IPS-18a (cell line): ENCODE data around the gene QSOX2.

Experiments used
- H3K27ac ChIP-seq: one replicate; pipeline ENCODE4 v1.5.1; 2013; ENCODE audit warnings: low read length
- H3K27me3 ChIP-seq: one replicate; pipeline ENCODE4 v1.6.1; 2013; ENCODE audit warnings: mild to moderate bottlenecking, low read length; ENCODE audit not compliant: control insufficient read depth, insufficient read depth
- H3K36me3 ChIP-seq: one replicate; pipeline ENCODE4 v1.6.1; 2013; ENCODE audit warnings: low read depth, low read length; ENCODE audit not compliant: control insufficient read depth
- H3K4me1 ChIP-seq: one replicate; pipeline ENCODE4 v1.6.1; 2013; ENCODE audit warnings: low read depth, low read length; ENCODE audit not compliant: control insufficient read depth
- H3K4me3 ChIP-seq: one replicate; pipeline ENCODE4 v1.5.1; 2013; ENCODE audit warnings: low read length
- H3K9ac ChIP-seq: one replicate; pipeline ENCODE4 v1.6.1; 2013; ENCODE audit warnings: mild to moderate bottlenecking, low read length, moderate library complexity
- H3K9me3 ChIP-seq: one replicate; pipeline ENCODE4 v1.6.1; 2013; ENCODE audit warnings: low read depth, low read length; ENCODE audit not compliant: control insufficient read depth

Gene QSOX2

DNA sequence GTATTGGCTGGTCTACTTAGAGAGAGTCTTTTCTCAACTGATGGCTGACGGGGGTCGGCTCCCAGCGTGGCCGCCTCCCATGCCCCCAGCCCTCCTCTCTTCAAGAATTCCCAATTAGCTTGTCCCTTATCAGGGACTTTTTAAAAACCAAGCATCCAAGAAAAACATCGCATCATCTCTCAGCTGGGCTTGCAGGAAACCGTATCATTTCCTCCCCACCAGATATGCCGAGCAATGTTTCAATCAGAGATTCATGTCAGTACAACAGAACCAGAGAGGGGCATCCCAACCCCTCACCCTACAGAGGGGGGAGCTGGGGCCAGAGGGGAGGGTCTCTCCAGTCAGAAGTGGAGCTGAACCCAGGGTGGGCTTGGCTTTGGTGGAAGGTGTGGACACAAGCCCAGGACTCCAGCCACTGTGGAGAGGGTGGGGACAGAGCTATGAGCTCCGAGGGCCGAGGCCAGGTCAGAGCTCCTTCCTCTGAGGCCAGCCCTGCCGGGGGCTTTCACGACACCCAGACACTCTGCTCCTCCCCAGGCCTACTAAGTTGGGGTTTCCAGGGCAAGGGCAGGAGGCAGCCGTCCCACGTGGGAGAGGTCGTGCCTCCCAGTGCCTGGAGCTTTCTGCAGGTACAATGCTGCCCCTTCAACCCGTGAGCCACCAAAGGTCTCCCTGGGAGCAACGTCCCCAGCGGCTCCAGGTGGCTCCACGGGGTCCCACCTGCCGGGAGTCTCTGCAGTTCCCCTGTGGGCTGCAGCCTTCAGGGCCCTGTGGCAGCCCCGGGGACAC is 87.9 kb downstream of the QSOX2 start:
- no peaks in the 10 kb centered on the region for H3K9me3 ChIP-seq
- no peak overlapping the region for H3K27ac ChIP-seq
- no peak overlapping the region for H3K4me3 ChIP-seq
- H3K4me1 ChIP-seq: no peaks in the 10 kb centered on the region
- H3K36me3 ChIP-seq: no peaks in the 10 kb centered on the region
- H3K9ac ChIP-seq: no peak overlapping the region
- peaks cover 3% of the 10 kb centered on the region for H3K27me3 ChIP-seq
